Measurements from ENCODE around the gene NBAS. TPM values are rescaled to one million over a fixed set of nuclear protein-coding genes. Genes with fewer than 3 reads are reported as not detected.

NBAS gene
- total and polyA plus RNA-seq, 9 of the 15 experiments (the other 6 are each of a cell fraction or from before 2014, with no cell fraction given), result 15.3 to 94.4 (median 69.9) TPM

GRCh38 chr2:15251753-15252152 lies 309.4 kb downstream of the NBAS start:
- in situ Hi-C loops (cut with MboI), result no loop called here
- ChIA-PET POLR2A (interaction anchor here (1.1 kb wide), 1 partner anchor 11 kb away, joined by 3 read pairs; no protein-coding TSS in a partner anchor), CTCF (ENCODE audit: low intra/inter-chr PET ratio) (no interaction called here)
- peaks cover 10 to 16% of the 10 kb centered on the region in 2 experiments; a peak in 3 of 5 replicates for H3K4me1 ChIP-seq (replicated peaks in 1 of 2; ENCODE audit: control insufficient read depth in 2 of 2, insufficient read depth in 2 of 2, low read length in 2 of 2)
- no peak for DNase-seq (ENCODE audit: extremely low read depth in 1 of 4, low spot score in 3 of 4)
- H3K27ac ChIP-seq (ENCODE audit: extremely low read depth, low read depth, low read length), result no peak overlapping the region
- H3K4me3 ChIP-seq, result no peak overlapping the region
- FAIRE-seq, result no peak
- no peak for ATAC-seq
- peaks cover 7% of the 10 kb centered on the region; the same call in 1 of the 3 replicates for H3K36me3 ChIP-seq (ENCODE audit: control insufficient read depth, insufficient read depth, low read length)
- no peak overlapping the region for H3K4me2 ChIP-seq (ENCODE audit: insufficient read depth, low read length)
- H4K20me1 ChIP-seq (replicated peaks; ENCODE audit: control insufficient read depth, insufficient read depth, low read length), result peaks cover 7% of the 10 kb centered on the region; the same call in 1 of the 2 replicates
- no TSS peak for BruUV-seq (replicated peaks)
- no peaks in the 10 kb centered on the region for H3K27me3 ChIP-seq (ENCODE audit: control insufficient read depth in 2 of 2, insufficient read depth in 2 of 2, low read length in 2 of 2)
- H2AFZ ChIP-seq (ENCODE audit: low read depth, low read length), result no peak overlapping the region
- no peaks in the 10 kb centered on the region; the same call in 1 of the 3 replicates for H3K79me2 ChIP-seq (ENCODE audit: control insufficient read depth, insufficient read depth, low read length)
- no peak overlapping the region for H3K9ac ChIP-seq (ENCODE audit: insufficient read depth in 1 of 2, low read depth in 2 of 2, low read length in 2 of 2)
- WGBS (ENCODE audit: insufficient coverage, low coverage, missing lambda C conversion rate), result 94% methylated on average over 3 of the region's 3 CpGs
- no peaks in the 10 kb centered on the region for H3K9me1 ChIP-seq (ENCODE audit: control insufficient read depth, insufficient read depth, low read length)
- intact Hi-C loops (cut with micrococcal nuclease), result no loop called here
- no peaks in the 10 kb centered on the region for H3K9me3 ChIP-seq (replicated peaks; ENCODE audit: control insufficient read depth, insufficient read depth, low read depth, low read length)
- TF ChIP-seq SNRNP70 (optimal IDR thresholded peaks at IDR 0.05; ENCODE audit: low read depth, low read length) (no peak), TAL1 (IDR thresholded peaks at IDR 0.05) (no peak), CREB3 (tag; conservative IDR thresholded peaks at IDR 0.05; ENCODE audit: low read depth) (0 out of 2 replicates have a peak, but pooled peaks have one; percentile 49), KLF6 (CRISPR knock-in tag; IDR thresholded peaks at IDR 0.05; ENCODE audit: borderline replicate concordance) (peak; percentile 84; the same call in 1 of the 2 replicates), ZSCAN32 (CRISPR knock-in tag; IDR thresholded peaks at IDR 0.05) (peak; percentile 32; the same call in 1 of the 2 replicates), PYGO2 (tag; IDR thresholded peaks at IDR 0.05) (0 out of 2 replicates have a peak, but pooled peaks have one; percentile 31), ZBTB33 (CRISPR knock-in tag; IDR thresholded peaks at IDR 0.05) (no peak), NR4A1 (CRISPR knock-in tag; IDR thresholded peaks at IDR 0.05) (no peak), NR4A1 (tag; IDR thresholded peaks at IDR 0.05) (peak; percentile 62; the same call in 1 of the 2 replicates), RUNX1 (IDR thresholded peaks at IDR 0.05; ENCODE audit: low read depth) (no peak), SMAD3 (CRISPR knock-in tag; conservative IDR thresholded peaks at IDR 0.05) (peak; percentile 73; the same call in 1 of the 2 replicates), MIER1 (IDR thresholded peaks at IDR 0.05; ENCODE audit: low read depth) (no peak), POLR3G (IDR thresholded peaks at IDR 0.05; ENCODE audit: extremely low read depth, insufficient read length, insufficient replicate concordance) (no peak), GABPA (tag; conservative IDR thresholded peaks at IDR 0.05; ENCODE audit: low read depth) (no peak), BCL6 (CRISPR knock-in tag; IDR thresholded peaks at IDR 0.05) (0 out of 2 replicates have a peak, but pooled peaks have one; percentile 63), ZNF586 (CRISPR knock-in tag; conservative IDR thresholded peaks at IDR 0.05) (no peak), ZNF584 (CRISPR knock-in tag; IDR thresholded peaks at IDR 0.05; ENCODE audit: low read depth) (0 out of 2 replicates have a peak, but pooled peaks have one; percentile 36), ZNF76 (CRISPR knock-in tag; IDR thresholded peaks at IDR 0.05; ENCODE audit: borderline replicate concordance) (0 out of 2 replicates have a peak, but pooled peaks have one; percentile 45), ZNF449 (CRISPR knock-in tag; IDR thresholded peaks at IDR 0.05) (peak; percentile 87), TAF9B (IDR thresholded peaks at IDR 0.05; ENCODE audit: partially characterized antibody) (no peak)

Measured in K562 (cell line).